GM12801 (cell line): ENCODE results near the gene MYH14.

Source experiments
- CTCF ChIP-seq: IDR thresholded peaks from one replicate; pipeline ENCODE4 v1.5.1; 2011; ENCODE audit warnings: control low read depth; ENCODE audit not compliant: insufficient read length; ENCODE audit errors: extremely low read depth

MYH14 gene

GRCh38 chr19:50275577-50276368 is 72.4 kb downstream of the MYH14 start:
- no peak for TF ChIP-seq CTCF

- no peak for TF ChIP-seq CTCF
Measured at GRCh38 chr19:50276370-50277063, 73.1 kb downstream of the MYH14 start.

- no peak for TF ChIP-seq CTCF
Measured at GRCh38 chr19:50277966-50278580, 74.7 kb downstream of the MYH14 start.

DNA sequence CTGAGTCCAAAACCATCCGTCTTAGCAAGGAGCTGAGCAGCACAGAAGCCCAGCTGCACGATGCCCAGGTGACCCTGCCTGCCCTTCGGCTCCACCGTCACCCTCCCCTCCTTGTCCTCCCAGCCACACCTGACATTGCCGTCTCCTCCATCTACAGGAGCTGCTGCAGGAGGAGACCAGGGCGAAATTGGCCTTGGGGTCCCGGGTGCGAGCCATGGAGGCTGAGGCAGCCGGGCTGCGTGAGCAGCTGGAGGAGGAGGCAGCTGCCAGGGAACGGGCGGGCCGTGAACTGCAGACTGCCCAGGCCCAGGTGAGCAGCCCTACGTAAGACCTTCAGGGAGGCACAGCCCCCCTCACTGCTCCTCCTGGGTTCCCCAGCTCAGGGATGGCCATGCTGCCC is 76.7 kb downstream of the MYH14 start:
- TF ChIP-seq CTCF: no peak

GRCh38 chr19:50280983-50281382 is 77.6 kb downstream of the MYH14 start:
- TF ChIP-seq CTCF: no peak

- no peak for TF ChIP-seq CTCF
Measured at GRCh38 chr19:50281491-50281890, 78.1 kb downstream of the MYH14 start.

- TF ChIP-seq CTCF: no peak
Measured at GRCh38 chr19:50285833-50286232, 82.4 kb downstream of the MYH14 start.
